HEK293 (cell line): ENCODE results near the gene CABLES2.

Experiments
- REST ChIP-seq: fragments of 450-650 bp; formaldehyde crosslinking; IDR thresholded peaks from 2 replicates; pipeline ENCODE4 v1.5.1; 2016; ENCODE audit warnings: missing biosample characterization, missing genetic modification characterization
- ZBTB7A ChIP-seq: fragments of 450-650 bp; formaldehyde crosslinking; IDR thresholded peaks from 2 replicates; pipeline ENCODE4 v1.5.1; 2016; ENCODE audit warnings: low read depth, missing biosample characterization, missing genetic modification characterization
- ZNF24 ChIP-seq: fragments of 450-650 bp; formaldehyde crosslinking; IDR thresholded peaks from 2 replicates; pipeline ENCODE4 v1.5.1; 2016; ENCODE audit warnings: missing biosample characterization, missing genetic modification characterization
- ZNF274 ChIP-seq, 2 experiments: fragments of 200-500 bp in 1 of 2; fragments of 450-650 bp in 1 of 2; sonication (Bioruptor generic) in 1 of 2; formaldehyde crosslinking in 1 of 2; IDR thresholded peaks; 2 replicates each; pipeline versions ENCODE4 v1.5.1 to v1.6.1; 2014 to 2016; ENCODE audit warnings: borderline replicate concordance in 1 of 2, inconsistent platforms in 1 of 2, low read length in 1 of 2, missing biosample characterization in 1 of 2, missing genetic modification characterization in 1 of 2
- ZNF292 ChIP-seq: fragments of 450-650 bp; formaldehyde crosslinking; IDR thresholded peaks from 2 replicates; pipeline ENCODE4 v1.5.1; 2016; ENCODE audit warnings: low read depth, missing biosample characterization, missing genetic modification characterization, borderline replicate concordance
- ZNF555 ChIP-seq: fragments of 450-650 bp; formaldehyde crosslinking; conservative IDR thresholded peaks from 2 replicates; pipeline ENCODE4 v1.5.1; 2017; ENCODE audit warnings: missing biosample characterization, mild to moderate bottlenecking, missing genetic modification characterization, inconsistent platforms
- ZNF629 ChIP-seq: fragments of 450-650 bp; formaldehyde crosslinking; IDR thresholded peaks from 2 replicates; pipeline ENCODE4 v1.5.1; 2017; ENCODE audit warnings: missing biosample characterization, missing genetic modification characterization
- ZNF670 ChIP-seq: fragments of 450-650 bp; formaldehyde crosslinking; IDR thresholded peaks from 2 replicates; pipeline ENCODE4 v1.5.1; 2016; ENCODE audit warnings: missing biosample characterization, missing genetic modification characterization, low read depth
- ZNF707 ChIP-seq: fragments of 450-650 bp; formaldehyde crosslinking; IDR thresholded peaks from 2 replicates; pipeline ENCODE4 v1.5.1; 2016; ENCODE audit warnings: missing biosample characterization, missing genetic modification characterization
- ZSCAN18 ChIP-seq: fragments of 450-650 bp; formaldehyde crosslinking; IDR thresholded peaks from 2 replicates; pipeline ENCODE4 v1.5.1; 2016; ENCODE audit warnings: missing biosample characterization, missing genetic modification characterization
- TF ChIP-seq, protein P1 (sequence below): fragments of 450-650 bp; formaldehyde crosslinking; IDR thresholded peaks from 2 replicates; pipeline ENCODE4 v1.5.1; 2016; ENCODE audit warnings: missing biosample characterization, missing genetic modification characterization
- TF ChIP-seq, protein P2 (sequence below): fragments of 450-650 bp; formaldehyde crosslinking; IDR thresholded peaks from 2 replicates; pipeline ENCODE4 v1.5.1; 2016; ENCODE audit warnings: missing biosample characterization, missing genetic modification characterization, borderline replicate concordance

DNA sequence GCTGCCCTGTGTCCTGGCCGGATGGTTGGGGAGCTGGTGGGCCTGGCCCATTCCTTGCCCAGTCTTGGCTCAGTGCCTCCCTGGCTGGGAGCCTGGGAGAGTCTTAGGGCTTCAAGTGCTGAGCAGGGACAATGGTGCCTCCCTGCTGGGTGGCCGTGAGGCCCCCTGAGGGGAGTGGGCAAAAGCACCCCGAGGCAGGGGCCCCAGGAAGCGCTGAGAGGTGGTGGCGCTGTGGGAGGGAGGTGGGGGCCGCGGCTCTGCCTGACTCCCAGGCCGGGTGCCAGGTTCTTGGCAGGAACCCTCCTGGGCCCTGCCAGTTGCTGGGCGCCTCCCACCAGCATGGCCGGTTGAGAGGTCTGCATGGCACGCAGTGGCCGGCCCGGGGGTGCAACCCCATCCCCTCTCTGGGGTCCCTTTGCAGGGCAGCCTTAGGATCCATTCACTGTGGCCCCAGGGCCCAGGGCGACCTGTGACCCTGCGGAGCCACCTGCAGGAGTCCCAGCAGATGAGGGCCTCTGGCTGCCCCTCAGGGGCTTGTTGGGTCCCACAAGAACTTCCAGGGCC is 29.4 kb downstream of the CABLES2 start:
- TF ChIP-seq ZNF274 (IDR thresholded peaks at IDR 0.05; ENCODE audit: low read length), result no peak
- TF ChIP-seq ZNF274 (tag by site-specific recombination; IDR thresholded peaks at IDR 0.05; ENCODE audit: borderline replicate concordance), result no peak
- TF ChIP-seq, protein P1, sequence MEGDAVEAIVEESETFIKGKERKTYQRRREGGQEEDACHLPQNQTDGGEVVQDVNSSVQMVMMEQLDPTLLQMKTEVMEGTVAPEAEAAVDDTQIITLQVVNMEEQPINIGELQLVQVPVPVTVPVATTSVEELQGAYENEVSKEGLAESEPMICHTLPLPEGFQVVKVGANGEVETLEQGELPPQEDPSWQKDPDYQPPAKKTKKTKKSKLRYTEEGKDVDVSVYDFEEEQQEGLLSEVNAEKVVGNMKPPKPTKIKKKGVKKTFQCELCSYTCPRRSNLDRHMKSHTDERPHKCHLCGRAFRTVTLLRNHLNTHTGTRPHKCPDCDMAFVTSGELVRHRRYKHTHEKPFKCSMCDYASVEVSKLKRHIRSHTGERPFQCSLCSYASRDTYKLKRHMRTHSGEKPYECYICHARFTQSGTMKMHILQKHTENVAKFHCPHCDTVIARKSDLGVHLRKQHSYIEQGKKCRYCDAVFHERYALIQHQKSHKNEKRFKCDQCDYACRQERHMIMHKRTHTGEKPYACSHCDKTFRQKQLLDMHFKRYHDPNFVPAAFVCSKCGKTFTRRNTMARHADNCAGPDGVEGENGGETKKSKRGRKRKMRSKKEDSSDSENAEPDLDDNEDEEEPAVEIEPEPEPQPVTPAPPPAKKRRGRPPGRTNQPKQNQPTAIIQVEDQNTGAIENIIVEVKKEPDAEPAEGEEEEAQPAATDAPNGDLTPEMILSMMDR, result no peak
- TF ChIP-seq, protein P2, sequence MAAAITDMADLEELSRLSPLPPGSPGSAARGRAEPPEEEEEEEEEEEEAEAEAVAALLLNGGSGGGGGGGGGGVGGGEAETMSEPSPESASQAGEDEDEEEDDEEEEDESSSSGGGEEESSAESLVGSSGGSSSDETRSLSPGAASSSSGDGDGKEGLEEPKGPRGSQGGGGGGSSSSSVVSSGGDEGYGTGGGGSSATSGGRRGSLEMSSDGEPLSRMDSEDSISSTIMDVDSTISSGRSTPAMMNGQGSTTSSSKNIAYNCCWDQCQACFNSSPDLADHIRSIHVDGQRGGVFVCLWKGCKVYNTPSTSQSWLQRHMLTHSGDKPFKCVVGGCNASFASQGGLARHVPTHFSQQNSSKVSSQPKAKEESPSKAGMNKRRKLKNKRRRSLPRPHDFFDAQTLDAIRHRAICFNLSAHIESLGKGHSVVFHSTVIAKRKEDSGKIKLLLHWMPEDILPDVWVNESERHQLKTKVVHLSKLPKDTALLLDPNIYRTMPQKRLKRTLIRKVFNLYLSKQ (tag by site-specific recombination), result no peak
- no peak for TF ChIP-seq ZBTB7A (tag by site-specific recombination)
- TF ChIP-seq ZNF707 (tag by site-specific recombination), result no peak
- no peak for TF ChIP-seq ZNF292 (tag by site-specific recombination)
- no peak for TF ChIP-seq ZNF629
- no peak for TF ChIP-seq ZNF24
- no peak for TF ChIP-seq ZSCAN18 (tag by site-specific recombination)
- no peak for TF ChIP-seq ZNF555 (tag by site-specific recombination)
- TF ChIP-seq REST (tag by site-specific recombination), result no peak
- TF ChIP-seq ZNF670 (tag by site-specific recombination), result no peak
